ENCODE data around the gene WNT5A. TPM values are rescaled to one million over a fixed set of nuclear protein-coding genes. Genes with fewer than 3 reads are reported as not detected.

WNT5A gene
- total RNA-seq, 1 experiment from 2014 or later = 55.8 TPM

- peak overlapping the region; percentile 80 for H3K4me3 ChIP-seq (ENCODE audit: low read length)
- no peak overlapping the region for H2AFZ ChIP-seq (ENCODE audit: low read length)
- peak overlapping the region; percentile 96 for H3K9ac ChIP-seq (ENCODE audit: low read length)
- peaks cover 4% of the 10 kb centered on the region; the same call in 1 of the 2 replicates for H3K36me3 ChIP-seq (ENCODE audit: insufficient read depth, low read length)
- peaks cover under 1% of the 10 kb centered on the region; the same call in 1 of the 2 replicates for H4K20me1 ChIP-seq (ENCODE audit: insufficient read depth, low read depth, low read length)
- H3K4me2 ChIP-seq (ENCODE audit: low read depth, low read length, poor library complexity, severe bottlenecking) = peak overlapping the region; percentile 87
- DNase-seq = peak; percentile 98
- H3K4me1 ChIP-seq (ENCODE audit: low read length) = peaks cover 39% of the 10 kb centered on the region
- no peaks in the 10 kb centered on the region for H3K27me3 ChIP-seq (ENCODE audit: low read length)
- H3K9me3 ChIP-seq (ENCODE audit: low read length) = no peaks in the 10 kb centered on the region
- H3K27ac ChIP-seq (ENCODE audit: low read length) = peak overlapping the region; percentile 97
- no peaks in the 10 kb centered on the region for H3K9me2 ChIP-seq (replicated peaks; ENCODE audit: insufficient read depth, low read length)
- H3K79me2 ChIP-seq (ENCODE audit: low read length) = peaks cover 41% of the 10 kb centered on the region
Observed at GRCh38 chr3:55488398-55489055, 1.4 kb upstream of the WNT5A start.

GRCh38 chr3:55487381-55488241 is 505 bp upstream of the WNT5A start:
- peaks cover 48% of the 10 kb centered on the region for H3K4me1 ChIP-seq (ENCODE audit: low read length)
- peaks cover 7% of the 10 kb centered on the region; the same call in 1 of the 2 replicates for H3K36me3 ChIP-seq (ENCODE audit: insufficient read depth, low read length)
- H2AFZ ChIP-seq (ENCODE audit: low read length) = no peak overlapping the region
- H4K20me1 ChIP-seq (ENCODE audit: insufficient read depth, low read depth, low read length) = peaks cover 10% of the 10 kb centered on the region; the same call in 1 of the 2 replicates
- H3K27me3 ChIP-seq (ENCODE audit: low read length) = no peaks in the 10 kb centered on the region
- DNase-seq = peak; percentile 91
- H3K79me2 ChIP-seq (ENCODE audit: low read length) = peaks cover 50% of the 10 kb centered on the region
- H3K27ac ChIP-seq (ENCODE audit: low read length) = peak overlapping the region; percentile 97
- H3K9me3 ChIP-seq (ENCODE audit: low read length) = no peaks in the 10 kb centered on the region
- H3K9me2 ChIP-seq (replicated peaks; ENCODE audit: insufficient read depth, low read length) = no peaks in the 10 kb centered on the region
- H3K4me2 ChIP-seq (ENCODE audit: low read depth, low read length, poor library complexity, severe bottlenecking) = peak overlapping the region; percentile 87
- H3K9ac ChIP-seq (ENCODE audit: low read length) = peak overlapping the region; percentile 96
- peak overlapping the region; percentile 80 for H3K4me3 ChIP-seq (ENCODE audit: low read length)

- Histone ChIP-seq H3K9me2 (replicated peaks; ENCODE audit: insufficient read depth, low read length) (no peaks in the 10 kb centered on the region), H3K36me3 (ENCODE audit: insufficient read depth, low read length) (peaks cover 7% of the 10 kb centered on the region; the same call in 1 of the 2 replicates), H3K4me2 (ENCODE audit: low read depth, low read length, poor library complexity, severe bottlenecking) (peak overlapping the region; percentile 87), H3K4me3 (ENCODE audit: low read length) (peak overlapping the region; percentile 80), H3K9me3 (ENCODE audit: low read length) (no peaks in the 10 kb centered on the region), H3K9ac (ENCODE audit: low read length) (peak overlapping the region; percentile 96), H3K79me2 (ENCODE audit: low read length) (peaks cover 64% of the 10 kb centered on the region), H3K4me1 (ENCODE audit: low read length) (peaks cover 48% of the 10 kb centered on the region), H3K27me3 (ENCODE audit: low read length) (no peaks in the 10 kb centered on the region), H3K27ac (ENCODE audit: low read length) (peak overlapping the region; percentile 97), H4K20me1 (ENCODE audit: insufficient read depth, low read depth, low read length) (peaks cover 19% of the 10 kb centered on the region; the same call in 1 of the 2 replicates), H2AFZ (ENCODE audit: low read length) (no peak overlapping the region)
- peak; percentile 95 for DNase-seq
Observed at GRCh38 chr3:55486101-55486856, 827 bp downstream of the WNT5A start.

GRCh38 chr3:55484801-55485791 is 2.0 kb downstream of the WNT5A start:
- H3K9me2 ChIP-seq (replicated peaks; ENCODE audit: insufficient read depth, low read length) = no peaks in the 10 kb centered on the region
- peak overlapping the region; percentile 89 for H3K4me3 ChIP-seq (ENCODE audit: low read length)
- H2AFZ ChIP-seq (ENCODE audit: low read length) = no peak overlapping the region
- peak overlapping the region; percentile 96 for H3K9ac ChIP-seq (ENCODE audit: low read length)
- peaks cover 15% of the 10 kb centered on the region for H3K36me3 ChIP-seq (ENCODE audit: insufficient read depth, low read length)
- no peaks in the 10 kb centered on the region for H3K27me3 ChIP-seq (ENCODE audit: low read length)
- H3K4me2 ChIP-seq (ENCODE audit: low read depth, low read length, poor library complexity, severe bottlenecking) = peak overlapping the region; percentile 98
- H3K79me2 ChIP-seq (ENCODE audit: low read length) = peaks cover 75% of the 10 kb centered on the region
- peaks cover 42% of the 10 kb centered on the region for H3K4me1 ChIP-seq (ENCODE audit: low read length)
- peak; percentile 95 for DNase-seq
- H4K20me1 ChIP-seq (ENCODE audit: insufficient read depth, low read depth, low read length) = peaks cover 19% of the 10 kb centered on the region; the same call in 1 of the 2 replicates
- peak overlapping the region; percentile 97 for H3K27ac ChIP-seq (ENCODE audit: low read length)
- no peaks in the 10 kb centered on the region for H3K9me3 ChIP-seq (ENCODE audit: low read length)

GRCh38 chr3:55484191-55484689 is 2.9 kb downstream of the WNT5A start:
- H3K4me3 ChIP-seq (ENCODE audit: low read length) = peak overlapping the region; percentile 89
- H3K9me3 ChIP-seq (ENCODE audit: low read length) = no peaks in the 10 kb centered on the region
- H3K79me2 ChIP-seq (ENCODE audit: low read length) = peaks cover 83% of the 10 kb centered on the region
- peaks cover 36% of the 10 kb centered on the region for H3K4me1 ChIP-seq (ENCODE audit: low read length)
- H2AFZ ChIP-seq (ENCODE audit: low read length) = no peak overlapping the region
- H3K36me3 ChIP-seq (ENCODE audit: insufficient read depth, low read length) = peaks cover 24% of the 10 kb centered on the region
- peak overlapping the region; percentile 98 for H3K4me2 ChIP-seq (ENCODE audit: low read depth, low read length, poor library complexity, severe bottlenecking)
- no peaks in the 10 kb centered on the region for H3K9me2 ChIP-seq (replicated peaks; ENCODE audit: insufficient read depth, low read length)
- peak overlapping the region; percentile 96 for H3K9ac ChIP-seq (ENCODE audit: low read length)
- peak overlapping the region; percentile 92 for H3K27ac ChIP-seq (ENCODE audit: low read length)
- no peaks in the 10 kb centered on the region for H3K27me3 ChIP-seq (ENCODE audit: low read length)
- H4K20me1 ChIP-seq (ENCODE audit: insufficient read depth, low read depth, low read length) = peaks cover 19% of the 10 kb centered on the region; the same call in 1 of the 2 replicates
- DNase-seq = peak; percentile 75

- Histone ChIP-seq H3K9ac (ENCODE audit: low read length) (peak overlapping the region; percentile 96), H2AFZ (ENCODE audit: low read length) (no peak overlapping the region), H4K20me1 (ENCODE audit: insufficient read depth, low read depth, low read length) (peaks cover 19% of the 10 kb centered on the region; the same call in 1 of the 2 replicates), H3K4me2 (ENCODE audit: low read depth, low read length, poor library complexity, severe bottlenecking) (peak overlapping the region; percentile 98), H3K36me3 (ENCODE audit: insufficient read depth, low read length) (peaks cover 32% of the 10 kb centered on the region), H3K9me3 (ENCODE audit: low read length) (no peaks in the 10 kb centered on the region), H3K27ac (ENCODE audit: low read length) (peak overlapping the region; percentile 92), H3K27me3 (ENCODE audit: low read length) (no peaks in the 10 kb centered on the region), H3K79me2 (ENCODE audit: low read length) (peaks cover 91% of the 10 kb centered on the region), H3K9me2 (replicated peaks; ENCODE audit: insufficient read depth, low read length) (no peaks in the 10 kb centered on the region), H3K4me1 (ENCODE audit: low read length) (peaks cover 29% of the 10 kb centered on the region), H3K4me3 (ENCODE audit: low read length) (peak overlapping the region; percentile 89)
- DNase-seq = peak; percentile 75
Observed at GRCh38 chr3:55483196-55484095, 3.7 kb downstream of the WNT5A start.
